Keratinocyte (primary cell): ENCODE results near the gene EP300.

Experiments used
- CTCF ChIP-seq, 3 experiments: IDR thresholded peaks in 1 of 3; conservative IDR thresholded peaks in 1 of 3; optimal IDR thresholded peaks in 1 of 3; 2 replicates in 2 of 3; 3 replicates in 1 of 3; pipeline versions ENCODE3 to v1.5.1; 2011; ENCODE audit warnings: low read length in 3 of 3, mild to moderate bottlenecking in 3 of 3, moderate library complexity in 2 of 3, control low read depth in 1 of 3, inconsistent platforms in 1 of 3; ENCODE audit not compliant: insufficient read depth in 2 of 3; ENCODE audit errors: extremely low read depth in 1 of 3
- EZH2 ChIP-seq: IDR thresholded peaks from one replicate; pipeline ENCODE4 v1.6.1; 2012; ENCODE audit warnings: inconsistent platforms, mild to moderate bottlenecking, low read length, moderate library complexity

DNA sequence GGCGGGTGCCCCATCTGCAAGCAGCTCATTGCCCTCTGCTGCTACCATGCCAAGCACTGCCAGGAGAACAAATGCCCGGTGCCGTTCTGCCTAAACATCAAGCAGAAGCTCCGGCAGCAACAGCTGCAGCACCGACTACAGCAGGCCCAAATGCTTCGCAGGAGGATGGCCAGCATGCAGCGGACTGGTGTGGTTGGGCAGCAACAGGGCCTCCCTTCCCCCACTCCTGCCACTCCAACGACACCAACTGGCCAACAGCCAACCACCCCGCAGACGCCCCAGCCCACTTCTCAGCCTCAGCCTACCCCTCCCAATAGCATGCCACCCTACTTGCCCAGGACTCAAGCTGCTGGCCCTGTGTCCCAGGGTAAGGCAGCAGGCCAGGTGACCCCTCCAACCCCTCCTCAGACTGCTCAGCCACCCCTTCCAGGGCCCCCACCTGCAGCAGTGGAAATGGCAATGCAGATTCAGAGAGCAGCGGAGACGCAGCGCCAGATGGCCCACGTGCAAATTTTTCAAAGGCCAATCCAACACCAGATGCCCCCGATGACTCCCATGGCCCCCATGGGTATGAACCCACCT, 84.7 kb downstream of the EP300 start:
- no peak for TF ChIP-seq CTCF (optimal IDR thresholded peaks at IDR 0.05 in 1 of 3, IDR thresholded peaks at IDR 0.05 in 1 of 3, conservative IDR thresholded peaks at IDR 0.05 in 1 of 3; ENCODE audit: extremely low read depth in 1 of 3, insufficient read depth in 2 of 3, low read length in 3 of 3)
- TF ChIP-seq EZH2: no peak
